ENCODE measurements around the gene CABLES2. TPM values are rescaled to one million over a fixed set of nuclear protein-coding genes. Genes with fewer than 3 reads are reported as not detected.

Gene CABLES2
- total RNA-seq, 1 donor from 2014 or later = 6.9 TPM

- peaks cover 1% of the 10 kb centered on the region for H3K36me3 ChIP-seq (ENCODE audit: control insufficient read depth, insufficient read depth, low read length)
Measured at GRCh38 chr20:62393830-62394229, 13.3 kb downstream of the CABLES2 start.

GRCh38 chr20:62393335-62393665, 13.8 kb downstream of the CABLES2 start:
- TF ChIP-seq, protein P1, sequence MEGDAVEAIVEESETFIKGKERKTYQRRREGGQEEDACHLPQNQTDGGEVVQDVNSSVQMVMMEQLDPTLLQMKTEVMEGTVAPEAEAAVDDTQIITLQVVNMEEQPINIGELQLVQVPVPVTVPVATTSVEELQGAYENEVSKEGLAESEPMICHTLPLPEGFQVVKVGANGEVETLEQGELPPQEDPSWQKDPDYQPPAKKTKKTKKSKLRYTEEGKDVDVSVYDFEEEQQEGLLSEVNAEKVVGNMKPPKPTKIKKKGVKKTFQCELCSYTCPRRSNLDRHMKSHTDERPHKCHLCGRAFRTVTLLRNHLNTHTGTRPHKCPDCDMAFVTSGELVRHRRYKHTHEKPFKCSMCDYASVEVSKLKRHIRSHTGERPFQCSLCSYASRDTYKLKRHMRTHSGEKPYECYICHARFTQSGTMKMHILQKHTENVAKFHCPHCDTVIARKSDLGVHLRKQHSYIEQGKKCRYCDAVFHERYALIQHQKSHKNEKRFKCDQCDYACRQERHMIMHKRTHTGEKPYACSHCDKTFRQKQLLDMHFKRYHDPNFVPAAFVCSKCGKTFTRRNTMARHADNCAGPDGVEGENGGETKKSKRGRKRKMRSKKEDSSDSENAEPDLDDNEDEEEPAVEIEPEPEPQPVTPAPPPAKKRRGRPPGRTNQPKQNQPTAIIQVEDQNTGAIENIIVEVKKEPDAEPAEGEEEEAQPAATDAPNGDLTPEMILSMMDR (IDR thresholded peaks at IDR 0.05; ENCODE audit: insufficient read depth, low read length, poor library complexity, severe bottlenecking) = no peak

More at GRCh38 chr20:62393830-62394229, 13.3 kb downstream of the CABLES2 start:
- no peak for DNase-seq (ENCODE audit: low read depth)
- no peak overlapping the region for H3K4me3 ChIP-seq (ENCODE audit: low read depth, low read length)
- TF ChIP-seq, protein P1 (IDR thresholded peaks at IDR 0.05; ENCODE audit: insufficient read depth, low read length, poor library complexity, severe bottlenecking) = no peak
- H3K27me3 ChIP-seq (ENCODE audit: control insufficient read depth, insufficient read depth, low read length) = no peaks in the 10 kb centered on the region

GRCh38 chr20:62392621-62393334, 14.3 kb downstream of the CABLES2 start:
- H3K4me3 ChIP-seq (ENCODE audit: low read depth, low read length) = no peak overlapping the region
- H3K27me3 ChIP-seq (ENCODE audit: control insufficient read depth, insufficient read depth, low read length) = no peaks in the 10 kb centered on the region
- peaks cover 1% of the 10 kb centered on the region for H3K36me3 ChIP-seq (ENCODE audit: control insufficient read depth, insufficient read depth, low read length)
- no peak for DNase-seq (ENCODE audit: low read depth)
- TF ChIP-seq, protein P1 (IDR thresholded peaks at IDR 0.05; ENCODE audit: insufficient read depth, low read length, poor library complexity, severe bottlenecking) = no peak

More at GRCh38 chr20:62393335-62393665, 13.8 kb downstream of the CABLES2 start:
- Histone ChIP-seq H3K4me3 (ENCODE audit: low read depth, low read length) (no peak overlapping the region), H3K27me3 (ENCODE audit: control insufficient read depth, insufficient read depth, low read length) (no peaks in the 10 kb centered on the region), H3K36me3 (ENCODE audit: control insufficient read depth, insufficient read depth, low read length) (peaks cover 1% of the 10 kb centered on the region)
- no peak for DNase-seq (ENCODE audit: low read depth)

- H3K36me3 ChIP-seq (ENCODE audit: control insufficient read depth, insufficient read depth, low read length) = peaks cover 1% of the 10 kb centered on the region
- no peaks in the 10 kb centered on the region for H3K27me3 ChIP-seq (ENCODE audit: control insufficient read depth, insufficient read depth, low read length)
- no peak overlapping the region for H3K4me3 ChIP-seq (ENCODE audit: low read depth, low read length)
- TF ChIP-seq, protein P1 (IDR thresholded peaks at IDR 0.05; ENCODE audit: insufficient read depth, low read length, poor library complexity, severe bottlenecking) = no peak
- no peak for DNase-seq (ENCODE audit: low read depth)
Measured at GRCh38 chr20:62392077-62392418, 15.0 kb downstream of the CABLES2 start.

- no peaks in the 10 kb centered on the region for H3K27me3 ChIP-seq (ENCODE audit: control insufficient read depth, insufficient read depth, low read length)
- DNase-seq (ENCODE audit: low read depth) = no peak
- H3K36me3 ChIP-seq (ENCODE audit: control insufficient read depth, insufficient read depth, low read length) = peaks cover 1% of the 10 kb centered on the region
- TF ChIP-seq, protein P1 (IDR thresholded peaks at IDR 0.05; ENCODE audit: insufficient read depth, low read length, poor library complexity, severe bottlenecking) = no peak
- no peak overlapping the region for H3K4me3 ChIP-seq (ENCODE audit: low read depth, low read length)
Measured at GRCh38 chr20:62391165-62392076, 15.7 kb downstream of the CABLES2 start.
